ENCODE data around the gene ATG4D.

Gene ATG4D

DNA sequence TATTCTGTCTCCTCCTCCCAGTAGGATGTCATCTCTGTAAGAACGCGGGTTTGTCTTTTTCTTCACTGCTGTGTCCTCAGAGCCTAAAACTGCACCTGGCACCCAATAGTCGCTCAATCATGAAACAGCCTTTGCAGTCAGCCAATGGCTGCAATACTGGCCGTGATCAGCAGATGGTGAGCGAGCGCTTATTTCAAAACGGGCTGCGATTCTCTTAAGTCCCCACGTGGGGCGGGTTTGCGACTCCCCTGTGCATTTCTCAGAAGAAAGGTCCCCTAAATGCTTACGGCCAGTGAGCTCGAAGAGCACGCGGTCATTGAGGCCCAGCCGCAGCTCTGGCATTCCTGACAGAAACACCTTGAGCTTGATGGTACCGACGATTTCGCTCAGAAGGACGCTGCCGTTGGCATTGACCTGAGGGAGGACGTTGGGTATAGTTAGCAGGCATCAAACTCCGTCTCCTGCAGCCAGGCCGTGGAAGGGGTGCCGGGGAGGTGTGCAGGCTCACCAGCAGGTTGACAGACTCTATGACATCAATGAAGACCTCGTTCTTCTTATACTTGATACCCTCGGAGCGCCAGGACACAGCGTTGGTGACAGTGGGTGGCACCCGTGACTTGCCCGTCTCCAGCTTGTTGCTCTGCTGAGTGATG lies 37.4 kb downstream of the ATG4D start (continued):
- TF ChIP-seq ARNTL (CRISPR knock-in tag; IDR thresholded peaks at IDR 0.05; ENCODE audit: borderline replicate concordance, low read depth) (no peak), ZFP30 (CRISPR knock-in tag; IDR thresholded peaks at IDR 0.05) (no peak)

DNA sequence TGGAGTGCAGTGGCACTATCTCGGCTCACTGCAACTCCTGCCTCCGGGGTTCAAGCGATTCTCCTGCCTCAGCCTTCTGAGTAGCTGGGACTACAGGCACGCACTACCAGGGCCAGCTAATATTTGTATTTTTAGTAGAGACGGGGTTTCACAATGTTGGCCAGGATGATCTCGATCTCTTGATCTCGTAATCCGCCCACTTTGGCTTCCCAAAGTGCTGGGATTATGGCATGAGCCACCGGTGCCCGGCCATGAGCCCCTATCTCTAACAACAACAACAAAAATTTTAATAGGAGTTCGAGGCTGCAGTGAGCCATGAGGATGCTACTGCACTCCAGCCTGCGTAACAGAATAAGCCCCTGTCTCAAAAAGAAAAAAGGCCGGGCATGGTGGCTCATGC lies 38.4 kb downstream of the ATG4D start:
- TF ChIP-seq SNAI2 (CRISPR knock-in tag; IDR thresholded peaks at IDR 0.05) = no peak
- no peak for TF ChIP-seq BACH2 (CRISPR knock-in tag; IDR thresholded peaks at IDR 0.05; ENCODE audit: borderline replicate concordance)
- TF ChIP-seq TOX (CRISPR knock-in tag; IDR thresholded peaks at IDR 0.05; ENCODE audit: borderline replicate concordance) = no peak
- no peak for TF ChIP-seq ZFP3 (CRISPR knock-in tag; IDR thresholded peaks at IDR 0.05)
- TF ChIP-seq ZNF70 (CRISPR knock-in tag; IDR thresholded peaks at IDR 0.05) = no peak
- TF ChIP-seq ZFP30 (CRISPR knock-in tag; IDR thresholded peaks at IDR 0.05) = no peak
- no peak for TF ChIP-seq TCF4 (CRISPR knock-in tag; IDR thresholded peaks at IDR 0.05; ENCODE audit: borderline replicate concordance)
- TF ChIP-seq GLIS3 (CRISPR knock-in tag; IDR thresholded peaks at IDR 0.05) = no peak
- TF ChIP-seq ESRRG (CRISPR knock-in tag; IDR thresholded peaks at IDR 0.05) = no peak
- TF ChIP-seq ZNF565 (CRISPR knock-in tag; conservative IDR thresholded peaks at IDR 0.05; ENCODE audit: low read depth) = no peak
- TF ChIP-seq PPARA (CRISPR knock-in tag; IDR thresholded peaks at IDR 0.05; ENCODE audit: borderline replicate concordance) = no peak
- TF ChIP-seq ZNF8 (CRISPR knock-in tag; IDR thresholded peaks at IDR 0.05) = no peak
- no peak for TF ChIP-seq OSR1 (CRISPR knock-in tag; IDR thresholded peaks at IDR 0.05)
- TF ChIP-seq, protein P1, sequence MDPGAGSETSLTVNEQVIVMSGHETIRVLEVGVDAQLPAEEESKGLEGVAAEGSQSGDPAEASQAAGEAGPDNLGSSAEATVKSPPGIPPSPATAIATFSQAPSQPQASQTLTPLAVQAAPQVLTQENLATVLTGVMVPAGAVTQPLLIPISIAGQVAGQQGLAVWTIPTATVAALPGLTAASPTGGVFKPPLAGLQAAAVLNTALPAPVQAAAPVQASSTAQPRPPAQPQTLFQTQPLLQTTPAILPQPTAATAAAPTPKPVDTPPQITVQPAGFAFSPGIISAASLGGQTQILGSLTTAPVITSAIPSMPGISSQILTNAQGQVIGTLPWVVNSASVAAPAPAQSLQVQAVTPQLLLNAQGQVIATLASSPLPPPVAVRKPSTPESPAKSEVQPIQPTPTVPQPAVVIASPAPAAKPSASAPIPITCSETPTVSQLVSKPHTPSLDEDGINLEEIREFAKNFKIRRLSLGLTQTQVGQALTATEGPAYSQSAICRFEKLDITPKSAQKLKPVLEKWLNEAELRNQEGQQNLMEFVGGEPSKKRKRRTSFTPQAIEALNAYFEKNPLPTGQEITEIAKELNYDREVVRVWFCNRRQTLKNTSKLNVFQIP (CRISPR knock-in tag; IDR thresholded peaks at IDR 0.05; ENCODE audit: borderline replicate concordance, low read depth) = no peak
- no peak for TF ChIP-seq ISL1 (CRISPR knock-in tag; IDR thresholded peaks at IDR 0.05)
- TF ChIP-seq, protein P2, sequence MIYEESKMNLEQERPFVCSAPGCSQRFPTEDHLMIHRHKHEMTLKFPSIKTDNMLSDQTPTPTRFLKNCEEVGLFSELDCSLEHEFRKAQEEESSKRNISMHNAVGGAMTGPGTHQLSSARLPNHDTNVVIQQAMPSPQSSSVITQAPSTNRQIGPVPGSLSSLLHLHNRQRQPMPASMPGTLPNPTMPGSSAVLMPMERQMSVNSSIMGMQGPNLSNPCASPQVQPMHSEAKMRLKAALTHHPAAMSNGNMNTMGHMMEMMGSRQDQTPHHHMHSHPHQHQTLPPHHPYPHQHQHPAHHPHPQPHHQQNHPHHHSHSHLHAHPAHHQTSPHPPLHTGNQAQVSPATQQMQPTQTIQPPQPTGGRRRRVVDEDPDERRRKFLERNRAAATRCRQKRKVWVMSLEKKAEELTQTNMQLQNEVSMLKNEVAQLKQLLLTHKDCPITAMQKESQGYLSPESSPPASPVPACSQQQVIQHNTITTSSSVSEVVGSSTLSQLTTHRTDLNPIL (CRISPR knock-in tag; IDR thresholded peaks at IDR 0.05; ENCODE audit: low read depth) = no peak
- no peak for TF ChIP-seq ZC3H10 (CRISPR knock-in tag; IDR thresholded peaks at IDR 0.05)
- no peak for TF ChIP-seq CSDC2 (CRISPR knock-in tag; IDR thresholded peaks at IDR 0.05)
- no peak for TF ChIP-seq RARB (CRISPR knock-in tag; IDR thresholded peaks at IDR 0.05)
- TF ChIP-seq, protein P3, sequence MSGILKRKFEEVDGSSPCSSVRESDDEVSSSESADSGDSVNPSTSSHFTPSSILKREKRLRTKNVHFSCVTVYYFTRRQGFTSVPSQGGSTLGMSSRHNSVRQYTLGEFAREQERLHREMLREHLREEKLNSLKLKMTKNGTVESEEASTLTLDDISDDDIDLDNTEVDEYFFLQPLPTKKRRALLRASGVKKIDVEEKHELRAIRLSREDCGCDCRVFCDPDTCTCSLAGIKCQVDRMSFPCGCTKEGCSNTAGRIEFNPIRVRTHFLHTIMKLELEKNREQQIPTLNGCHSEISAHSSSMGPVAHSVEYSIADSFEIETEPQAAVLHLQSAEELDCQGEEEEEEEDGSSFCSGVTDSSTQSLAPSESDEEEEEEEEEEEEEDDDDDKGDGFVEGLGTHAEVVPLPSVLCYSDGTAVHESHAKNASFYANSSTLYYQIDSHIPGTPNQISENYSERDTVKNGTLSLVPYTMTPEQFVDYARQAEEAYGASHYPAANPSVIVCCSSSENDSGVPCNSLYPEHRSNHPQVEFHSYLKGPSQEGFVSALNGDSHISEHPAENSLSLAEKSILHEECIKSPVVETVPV (CRISPR knock-in tag; IDR thresholded peaks at IDR 0.05) = no peak
- no peak for ATAC-seq

DNA sequence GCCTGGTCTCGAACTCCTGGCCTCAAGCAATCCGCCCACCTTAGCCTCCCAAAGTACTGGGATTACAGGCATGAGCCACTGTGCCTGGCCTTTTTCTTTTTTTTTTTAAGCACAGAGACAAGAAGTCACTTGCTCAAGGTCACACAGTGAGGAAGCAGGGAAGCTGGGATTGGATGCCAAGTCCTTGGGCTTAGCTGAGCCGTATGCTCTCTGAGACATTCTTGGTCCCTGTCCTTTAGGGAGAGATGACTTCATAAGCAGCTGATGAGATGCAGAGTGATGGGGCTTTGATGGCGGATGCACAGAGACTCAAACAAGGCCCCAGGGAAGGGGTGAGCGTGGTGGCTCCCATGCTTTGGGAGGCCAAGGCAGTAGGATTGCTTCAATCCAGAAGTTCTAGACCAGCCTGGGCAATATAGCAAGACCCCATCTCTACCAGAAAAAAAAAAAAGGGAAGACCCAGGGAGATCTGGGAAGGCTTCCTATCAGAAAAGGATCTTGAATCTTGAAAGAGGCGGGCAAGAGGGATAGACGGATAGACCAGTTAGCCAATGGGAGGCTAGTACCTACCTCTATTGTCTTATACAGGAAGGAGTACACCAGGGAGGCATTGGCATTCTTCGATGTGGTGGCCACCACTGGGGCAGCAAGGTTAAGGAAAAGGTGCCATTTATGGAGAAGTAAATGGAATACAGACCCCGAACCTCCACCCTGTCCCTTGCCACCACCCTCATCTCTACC lies 39.5 kb downstream of the ATG4D start:
- ATAC-seq = no peak; the same call in 2 of the 3 replicates
- TF ChIP-seq RARB (CRISPR knock-in tag; IDR thresholded peaks at IDR 0.05) (no peak), OSR1 (CRISPR knock-in tag; IDR thresholded peaks at IDR 0.05) (no peak), PPARA (CRISPR knock-in tag; IDR thresholded peaks at IDR 0.05; ENCODE audit: borderline replicate concordance) (no peak), ZC3H10 (CRISPR knock-in tag; IDR thresholded peaks at IDR 0.05) (no peak), ZFP30 (CRISPR knock-in tag; IDR thresholded peaks at IDR 0.05) (no peak), ZNF70 (CRISPR knock-in tag; IDR thresholded peaks at IDR 0.05) (no peak), ZFP3 (CRISPR knock-in tag; IDR thresholded peaks at IDR 0.05) (no peak), ISL1 (CRISPR knock-in tag; IDR thresholded peaks at IDR 0.05) (no peak), CSDC2 (CRISPR knock-in tag; IDR thresholded peaks at IDR 0.05) (no peak)
- TF ChIP-seq, protein P4, sequence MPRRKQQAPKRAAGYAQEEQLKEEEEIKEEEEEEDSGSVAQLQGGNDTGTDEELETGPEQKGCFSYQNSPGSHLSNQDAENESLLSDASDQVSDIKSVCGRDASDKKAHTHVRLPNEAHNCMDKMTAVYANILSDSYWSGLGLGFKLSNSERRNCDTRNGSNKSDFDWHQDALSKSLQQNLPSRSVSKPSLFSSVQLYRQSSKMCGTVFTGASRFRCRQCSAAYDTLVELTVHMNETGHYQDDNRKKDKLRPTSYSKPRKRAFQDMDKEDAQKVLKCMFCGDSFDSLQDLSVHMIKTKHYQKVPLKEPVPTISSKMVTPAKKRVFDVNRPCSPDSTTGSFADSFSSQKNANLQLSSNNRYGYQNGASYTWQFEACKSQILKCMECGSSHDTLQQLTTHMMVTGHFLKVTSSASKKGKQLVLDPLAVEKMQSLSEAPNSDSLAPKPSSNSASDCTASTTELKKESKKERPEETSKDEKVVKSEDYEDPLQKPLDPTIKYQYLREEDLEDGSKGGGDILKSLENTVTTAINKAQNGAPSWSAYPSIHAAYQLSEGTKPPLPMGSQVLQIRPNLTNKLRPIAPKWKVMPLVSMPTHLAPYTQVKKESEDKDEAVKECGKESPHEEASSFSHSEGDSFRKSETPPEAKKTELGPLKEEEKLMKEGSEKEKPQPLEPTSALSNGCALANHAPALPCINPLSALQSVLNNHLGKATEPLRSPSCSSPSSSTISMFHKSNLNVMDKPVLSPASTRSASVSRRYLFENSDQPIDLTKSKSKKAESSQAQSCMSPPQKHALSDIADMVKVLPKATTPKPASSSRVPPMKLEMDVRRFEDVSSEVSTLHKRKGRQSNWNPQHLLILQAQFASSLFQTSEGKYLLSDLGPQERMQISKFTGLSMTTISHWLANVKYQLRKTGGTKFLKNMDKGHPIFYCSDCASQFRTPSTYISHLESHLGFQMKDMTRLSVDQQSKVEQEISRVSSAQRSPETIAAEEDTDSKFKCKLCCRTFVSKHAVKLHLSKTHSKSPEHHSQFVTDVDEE (CRISPR knock-in tag; IDR thresholded peaks at IDR 0.05) = no peak
- TF ChIP-seq, protein P5, sequence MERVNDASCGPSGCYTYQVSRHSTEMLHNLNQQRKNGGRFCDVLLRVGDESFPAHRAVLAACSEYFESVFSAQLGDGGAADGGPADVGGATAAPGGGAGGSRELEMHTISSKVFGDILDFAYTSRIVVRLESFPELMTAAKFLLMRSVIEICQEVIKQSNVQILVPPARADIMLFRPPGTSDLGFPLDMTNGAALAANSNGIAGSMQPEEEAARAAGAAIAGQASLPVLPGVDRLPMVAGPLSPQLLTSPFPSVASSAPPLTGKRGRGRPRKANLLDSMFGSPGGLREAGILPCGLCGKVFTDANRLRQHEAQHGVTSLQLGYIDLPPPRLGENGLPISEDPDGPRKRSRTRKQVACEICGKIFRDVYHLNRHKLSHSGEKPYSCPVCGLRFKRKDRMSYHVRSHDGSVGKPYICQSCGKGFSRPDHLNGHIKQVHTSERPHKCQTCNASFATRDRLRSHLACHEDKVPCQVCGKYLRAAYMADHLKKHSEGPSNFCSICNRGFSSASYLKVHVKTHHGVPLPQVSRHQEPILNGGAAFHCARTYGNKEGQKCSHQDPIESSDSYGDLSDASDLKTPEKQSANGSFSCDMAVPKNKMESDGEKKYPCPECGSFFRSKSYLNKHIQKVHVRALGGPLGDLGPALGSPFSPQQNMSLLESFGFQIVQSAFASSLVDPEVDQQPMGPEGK (CRISPR knock-in tag; IDR thresholded peaks at IDR 0.05; ENCODE audit: borderline replicate concordance) = no peak
- TF ChIP-seq, protein P1 (CRISPR knock-in tag; IDR thresholded peaks at IDR 0.05; ENCODE audit: borderline replicate concordance, low read depth) = no peak
- TF ChIP-seq, protein P2 (CRISPR knock-in tag; IDR thresholded peaks at IDR 0.05; ENCODE audit: low read depth) = no peak

All from SK-N-SH treated with all-trans-retinoic acid at 6 μM for 48 hours (cell line).